ENCODE results near the gene PPARGC1A.

PPARGC1A gene

DNA sequence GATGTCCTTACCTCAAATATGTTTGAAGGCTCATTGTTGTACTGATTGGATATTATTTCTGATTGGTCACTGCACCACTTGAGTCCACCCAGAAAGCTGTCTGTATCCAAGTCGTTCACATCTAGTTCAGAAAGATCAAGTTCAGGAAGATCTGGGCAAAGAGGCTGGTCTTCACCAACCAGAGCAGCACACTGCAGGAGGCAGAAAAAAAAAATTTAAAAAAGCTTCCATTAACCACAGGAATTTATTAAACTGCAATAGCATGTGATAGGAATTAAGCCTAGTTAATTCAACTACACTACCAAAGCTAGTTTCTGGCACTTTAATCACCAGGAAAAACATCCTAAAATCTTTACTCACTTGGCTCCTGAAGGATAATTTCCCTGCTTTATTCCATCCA lies 5.1 kb downstream of the PPARGC1A start:
- in situ Hi-C loops (cut with MboI; ENCODE audit: low pct_unique_long_range_greater_than_20kb, low sequenced_read_pairs): no loop called here
- no peak for DNase-seq

DNA sequence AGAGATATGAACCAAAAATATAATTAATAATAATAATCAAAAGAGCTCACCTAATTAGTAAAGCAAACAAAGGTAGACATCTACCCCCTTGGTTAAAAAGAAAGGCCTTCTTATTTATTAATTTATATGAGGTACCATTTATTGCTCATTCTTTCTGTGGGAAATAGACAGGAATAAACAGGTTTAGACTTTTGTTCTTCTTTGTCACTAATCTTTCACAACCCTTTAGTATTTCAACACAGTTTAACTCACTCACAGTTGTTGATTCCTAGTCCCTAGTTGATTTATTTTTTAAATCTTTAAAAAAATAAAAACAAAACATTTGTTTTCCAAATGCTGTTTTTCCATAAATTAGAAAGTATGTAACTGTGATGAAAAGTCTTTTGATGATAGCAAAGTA lies 5.6 kb downstream of the PPARGC1A start:
- no peak for DNase-seq
- in situ Hi-C loops (cut with MboI; ENCODE audit: low pct_unique_long_range_greater_than_20kb, low sequenced_read_pairs): no loop called here

DNA sequence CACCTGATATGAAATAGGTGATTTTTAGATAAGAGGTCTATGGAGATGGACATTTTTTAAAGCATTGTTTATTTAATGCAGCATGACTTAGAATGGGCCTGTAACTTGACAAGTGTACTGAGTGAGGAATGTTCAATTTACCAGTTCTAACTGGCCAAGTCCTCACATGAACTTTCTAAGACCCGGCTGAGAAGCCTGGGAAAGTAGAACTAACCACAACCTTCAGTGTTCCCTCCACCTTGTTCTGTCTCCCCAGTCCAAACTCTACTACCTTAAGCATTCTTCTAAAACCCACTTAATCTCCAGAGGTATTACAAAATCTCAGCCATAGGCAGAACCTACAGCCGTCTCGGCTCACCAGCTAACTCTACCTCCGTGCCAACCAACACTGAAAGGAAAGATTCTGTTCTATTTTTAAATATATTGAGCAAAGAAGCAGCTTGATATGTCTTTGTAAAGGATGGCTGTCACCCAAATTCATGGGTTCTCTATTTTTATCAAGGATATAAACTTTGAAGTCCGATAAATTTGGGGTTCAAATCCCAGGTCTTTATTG lies 6.8 kb downstream of the PPARGC1A start:
- in situ Hi-C loops (cut with MboI; ENCODE audit: low pct_unique_long_range_greater_than_20kb, low sequenced_read_pairs): no loop called here
- DNase-seq: no peak

DNA sequence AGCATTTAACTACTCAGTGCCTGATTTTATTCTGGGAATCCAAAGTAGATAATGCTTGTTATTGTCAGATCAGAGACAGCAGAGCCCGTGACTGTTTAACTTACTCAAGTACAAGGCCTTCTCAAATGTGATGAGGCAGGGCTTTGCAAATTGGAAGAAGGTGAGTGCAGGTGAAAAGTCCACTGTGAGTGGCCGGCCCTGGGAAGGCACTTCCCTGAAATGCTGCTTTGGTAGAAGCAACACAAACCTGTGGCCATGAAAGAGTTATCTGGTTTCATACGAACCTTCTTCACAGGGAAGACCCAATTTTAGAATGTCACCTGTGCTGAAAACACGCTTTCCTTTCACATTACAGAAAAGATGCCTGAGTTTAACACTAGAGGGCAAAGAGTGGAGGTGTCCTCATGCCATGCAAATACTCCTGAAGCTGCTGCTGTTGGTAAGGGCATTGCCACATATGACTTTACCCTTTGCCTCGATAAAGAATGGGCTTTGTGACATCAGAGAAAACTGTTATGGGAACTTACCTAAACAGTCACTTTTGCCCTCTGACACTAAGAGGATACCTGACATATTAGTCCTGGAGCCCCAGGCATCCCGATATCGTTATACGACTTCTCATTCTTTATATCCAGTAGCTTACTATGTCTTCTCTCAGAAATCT lies 8.0 kb downstream of the PPARGC1A start:
- in situ Hi-C loops (cut with MboI; ENCODE audit: low pct_unique_long_range_greater_than_20kb, low sequenced_read_pairs): no loop called here

DNA sequence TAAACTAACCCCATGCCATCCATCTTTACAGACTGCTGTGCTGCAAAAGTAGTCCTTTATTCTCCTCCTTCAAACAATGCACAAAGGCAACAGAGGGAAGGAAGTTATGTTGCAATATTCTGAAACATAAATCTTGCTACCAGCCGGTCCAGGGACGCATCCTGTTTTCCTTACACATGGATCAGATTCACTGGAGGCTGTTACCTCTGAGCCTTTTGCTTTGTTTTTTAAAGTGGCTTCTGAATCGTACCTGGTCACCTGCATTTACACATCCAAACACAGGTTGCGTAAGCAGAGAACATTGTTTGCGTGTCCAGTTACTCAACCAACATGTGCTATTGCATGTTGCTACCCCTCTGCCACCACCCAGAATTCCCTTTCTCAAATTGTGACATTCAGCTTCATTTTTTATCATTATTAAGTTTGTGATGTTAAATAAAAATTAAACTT lies 8.8 kb downstream of the PPARGC1A start:
- in situ Hi-C loops (cut with MboI; ENCODE audit: low pct_unique_long_range_greater_than_20kb, low sequenced_read_pairs): no loop called here
- no peak for DNase-seq

More for the DNA sequence above, 8.0 kb downstream of the PPARGC1A start:
- DNase-seq: no peak

DNA sequence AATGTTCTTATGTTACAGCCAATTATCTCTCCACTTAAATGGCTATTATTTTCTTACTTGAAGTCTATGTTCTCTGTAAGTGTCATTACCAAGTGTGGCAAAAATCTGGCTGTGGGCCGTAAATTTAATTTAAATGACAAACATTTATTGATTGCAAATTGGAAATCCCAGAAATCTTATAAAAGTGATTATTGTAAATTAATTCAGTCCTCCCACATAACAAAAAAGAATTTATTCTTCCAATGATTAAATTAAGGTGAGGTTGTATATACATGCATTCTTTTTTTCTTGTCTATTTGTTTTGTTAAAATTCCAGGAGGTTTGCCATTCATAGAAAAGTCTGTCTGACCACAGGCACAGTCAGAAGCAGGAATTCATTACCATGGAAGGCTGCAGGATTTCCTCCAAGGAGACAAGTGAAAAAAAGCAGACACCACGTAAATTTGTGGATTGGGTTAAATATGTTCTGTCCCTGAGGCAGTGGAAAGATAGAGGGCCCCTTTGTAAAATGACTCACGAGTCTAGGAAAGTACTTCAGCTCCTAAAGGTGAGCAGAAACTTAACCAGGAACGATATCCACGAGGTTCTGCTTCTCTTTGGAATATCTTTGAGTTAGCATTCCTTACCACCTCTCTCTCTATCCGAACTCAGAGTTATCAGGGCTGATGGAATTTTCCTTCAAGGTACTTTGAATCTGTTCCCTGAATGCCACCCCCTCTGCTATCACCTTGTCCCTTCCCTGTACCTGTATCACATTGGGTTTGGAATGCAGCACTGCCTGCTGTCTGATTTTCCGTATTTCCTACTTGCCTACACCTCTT lies 10.7 kb downstream of the PPARGC1A start:
- DNase-seq: no peak
- in situ Hi-C loops (cut with MboI; ENCODE audit: low pct_unique_long_range_greater_than_20kb, low sequenced_read_pairs): no loop called here

DNA sequence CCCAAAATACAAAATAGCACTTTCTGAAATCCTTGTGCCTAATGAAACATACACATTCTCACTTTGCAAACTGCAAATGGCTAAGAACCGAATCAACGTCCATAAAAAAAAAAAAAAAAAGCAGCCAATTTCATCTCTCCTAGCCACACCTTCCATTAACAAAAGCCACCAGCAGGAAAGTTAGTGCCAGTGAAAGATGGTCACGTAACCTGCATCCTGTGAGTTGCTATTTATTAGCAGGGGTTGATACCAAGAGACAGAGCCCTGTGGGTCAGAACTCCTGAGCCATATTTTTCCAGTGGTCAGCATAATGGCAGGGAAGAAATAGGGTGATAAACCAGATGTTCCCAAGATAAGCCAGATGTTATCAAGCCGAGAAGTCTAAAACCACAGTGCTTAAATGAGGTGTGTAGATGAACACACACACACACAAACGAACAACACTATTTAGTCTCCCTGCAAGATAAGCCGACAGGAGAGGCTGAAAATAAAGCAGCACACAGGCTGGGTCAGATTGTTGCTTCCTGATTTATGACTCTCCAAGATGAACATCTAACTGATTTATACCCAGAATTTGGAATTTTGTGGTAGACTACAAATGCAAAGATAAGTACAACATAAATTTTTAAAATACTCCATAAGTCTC lies 11.5 kb downstream of the PPARGC1A start:
- no peak for DNase-seq
- in situ Hi-C loops (cut with MboI; ENCODE audit: low pct_unique_long_range_greater_than_20kb, low sequenced_read_pairs): no loop called here

DNA sequence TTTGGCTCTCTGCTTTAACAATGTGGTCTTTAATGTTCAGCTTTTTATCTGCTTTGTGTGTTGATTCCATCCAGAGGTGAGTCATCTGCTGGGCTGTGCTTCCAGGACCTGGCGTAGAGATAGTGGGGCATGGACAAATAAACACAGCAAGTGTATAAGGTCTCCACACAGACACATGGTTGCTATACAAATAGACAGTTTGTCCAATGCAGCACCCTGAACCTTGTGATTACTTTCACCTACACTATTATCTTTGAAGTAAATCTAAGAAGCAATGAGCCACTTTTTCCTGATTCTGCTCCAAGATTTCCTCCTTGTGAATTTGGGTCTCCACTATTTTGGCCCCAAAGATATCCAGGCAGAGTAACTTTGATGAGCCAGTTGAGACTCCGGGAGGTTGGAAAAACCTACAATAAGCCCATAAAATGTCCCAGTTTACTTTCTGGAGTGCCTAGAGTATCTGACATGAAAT lies 12.1 kb downstream of the PPARGC1A start:
- DNase-seq: no peak
- in situ Hi-C loops (cut with MboI; ENCODE audit: low pct_unique_long_range_greater_than_20kb, low sequenced_read_pairs): no loop called here

DNA sequence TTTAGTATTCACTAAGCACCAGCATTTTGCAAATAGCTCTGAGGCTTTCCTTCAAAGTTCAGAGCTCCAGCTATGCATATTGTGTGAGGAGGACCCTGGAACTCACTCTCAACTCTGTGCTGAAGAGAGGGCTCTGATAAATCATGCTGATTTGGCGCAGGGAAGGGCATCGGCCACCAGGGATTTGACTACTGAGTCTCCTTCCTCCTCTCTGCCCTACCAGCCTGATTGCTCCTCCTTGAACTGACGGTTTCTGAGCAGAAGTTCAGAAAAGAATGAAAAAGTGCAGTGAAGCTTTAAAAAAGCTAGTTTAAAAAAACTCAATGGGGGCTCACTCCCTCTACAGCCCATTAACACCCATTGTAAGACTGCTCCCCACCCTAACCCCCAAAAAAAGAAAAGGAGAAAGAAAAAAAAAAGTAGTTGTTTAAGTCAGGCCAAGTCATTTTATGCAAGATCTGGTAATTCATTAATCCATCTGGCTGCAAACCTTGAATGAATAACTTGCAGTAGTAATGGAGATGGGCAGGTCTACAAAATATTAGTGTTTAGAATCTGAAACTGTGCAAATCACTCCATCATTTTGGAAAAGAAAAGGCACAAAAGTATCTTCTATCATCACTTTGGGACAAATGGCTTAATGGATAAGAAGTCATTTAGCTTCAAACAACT lies 13.3 kb downstream of the PPARGC1A start:
- DNase-seq: no peak
- in situ Hi-C loops (cut with MboI; ENCODE audit: low pct_unique_long_range_greater_than_20kb, low sequenced_read_pairs): no loop called here

DNA sequence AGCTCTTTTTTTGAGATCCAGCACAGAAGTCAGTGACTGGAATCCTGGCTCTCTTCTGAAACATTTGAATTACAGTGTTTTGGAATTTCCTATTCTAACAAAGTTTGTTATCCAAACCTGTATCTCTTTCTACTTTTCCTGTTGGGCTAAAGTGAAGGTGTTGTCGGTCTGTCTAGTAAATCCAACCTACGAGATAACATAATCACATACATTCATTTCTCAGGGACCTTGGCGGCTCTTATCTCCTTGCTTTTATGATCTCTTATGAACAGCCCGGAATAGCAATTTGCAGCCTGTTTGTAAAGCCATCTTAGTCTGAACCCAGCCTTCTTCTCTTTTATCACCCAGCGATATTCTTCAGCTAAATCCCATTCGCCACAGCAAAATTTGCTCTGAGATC lies 14.5 kb downstream of the PPARGC1A start:
- DNase-seq: no peak
- in situ Hi-C loops (cut with MboI; ENCODE audit: low pct_unique_long_range_greater_than_20kb, low sequenced_read_pairs): no loop called here

DNA sequence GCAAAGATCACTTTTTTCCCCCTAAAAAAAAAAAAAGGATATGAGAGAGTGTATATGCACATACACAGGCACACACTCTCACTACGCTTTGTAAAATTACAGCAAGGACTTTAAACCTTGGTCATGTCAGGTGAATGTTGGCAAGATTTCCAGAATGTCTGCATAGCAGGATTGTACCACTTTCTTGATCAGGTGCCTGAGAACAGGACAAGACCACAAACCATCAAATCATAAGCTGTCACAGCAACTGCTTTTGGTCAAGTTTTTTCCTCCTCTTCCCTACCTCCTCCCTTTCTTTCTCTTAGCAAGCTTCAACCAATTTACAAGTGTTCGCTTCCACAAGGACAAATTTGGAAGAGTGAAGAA lies 15.3 kb downstream of the PPARGC1A start:
- no peak for DNase-seq
- in situ Hi-C loops (cut with MboI; ENCODE audit: low pct_unique_long_range_greater_than_20kb, low sequenced_read_pairs): no loop called here

DNA sequence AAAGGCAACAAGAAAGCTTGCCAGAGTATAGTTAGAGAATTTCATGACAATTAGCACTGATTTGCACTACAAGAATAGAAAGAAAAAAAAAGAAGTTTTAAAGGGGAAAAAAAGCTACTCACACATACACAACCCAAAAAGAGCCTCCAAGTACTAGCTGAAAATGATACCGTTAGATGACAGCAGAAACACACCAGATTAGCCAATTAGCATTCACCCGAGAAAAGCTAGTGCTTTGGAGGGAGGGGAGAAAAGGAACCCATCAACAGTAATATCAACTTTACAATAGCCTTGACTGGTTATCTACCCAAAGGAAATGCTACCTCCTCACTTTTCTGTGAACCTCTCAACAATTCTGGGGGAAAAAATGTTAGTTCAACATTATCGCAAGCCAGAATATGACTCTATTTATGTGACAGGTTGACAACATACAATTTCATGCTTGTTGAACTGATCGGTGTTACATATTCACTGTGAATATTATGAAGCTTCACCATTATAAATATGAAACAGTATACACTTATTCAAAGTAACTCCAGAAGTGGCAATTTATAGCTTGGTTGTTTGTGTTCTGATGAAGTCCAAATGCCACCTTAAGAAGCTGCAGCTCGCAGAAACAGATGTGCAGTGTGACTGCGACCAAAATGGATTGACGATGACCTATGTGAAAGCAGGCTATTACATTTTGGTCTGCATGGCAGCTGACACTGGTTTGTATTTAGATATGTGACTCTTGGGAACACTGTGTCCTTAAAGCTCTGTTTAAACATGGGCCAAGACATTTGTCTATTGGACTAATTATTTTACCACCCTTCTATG lies 15.9 kb downstream of the PPARGC1A start:
- in situ Hi-C loops (cut with MboI; ENCODE audit: low pct_unique_long_range_greater_than_20kb, low sequenced_read_pairs): no loop called here
- no peak for DNase-seq

DNA sequence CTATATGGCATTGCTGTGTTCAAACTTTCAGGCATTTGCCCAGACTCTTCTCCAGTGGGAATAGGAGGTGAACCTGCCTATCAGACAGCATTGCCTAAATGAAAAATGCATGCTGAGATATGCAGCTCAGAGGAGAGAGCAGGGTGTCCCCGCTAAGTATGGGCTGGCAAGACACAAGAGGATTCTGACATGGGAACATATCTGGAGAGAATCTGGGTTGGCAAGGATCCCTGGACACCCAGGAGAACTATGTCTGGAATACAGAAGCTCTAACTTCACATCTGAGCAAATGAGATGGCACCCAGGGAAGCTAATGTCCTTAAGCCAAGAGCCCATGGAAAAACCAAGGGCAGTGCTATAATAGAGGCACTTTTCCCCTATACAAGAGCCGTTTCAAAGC lies 18.4 kb downstream of the PPARGC1A start:
- in situ Hi-C loops (cut with MboI; ENCODE audit: low pct_unique_long_range_greater_than_20kb, low sequenced_read_pairs): no loop called here
- no peak for DNase-seq

DNA sequence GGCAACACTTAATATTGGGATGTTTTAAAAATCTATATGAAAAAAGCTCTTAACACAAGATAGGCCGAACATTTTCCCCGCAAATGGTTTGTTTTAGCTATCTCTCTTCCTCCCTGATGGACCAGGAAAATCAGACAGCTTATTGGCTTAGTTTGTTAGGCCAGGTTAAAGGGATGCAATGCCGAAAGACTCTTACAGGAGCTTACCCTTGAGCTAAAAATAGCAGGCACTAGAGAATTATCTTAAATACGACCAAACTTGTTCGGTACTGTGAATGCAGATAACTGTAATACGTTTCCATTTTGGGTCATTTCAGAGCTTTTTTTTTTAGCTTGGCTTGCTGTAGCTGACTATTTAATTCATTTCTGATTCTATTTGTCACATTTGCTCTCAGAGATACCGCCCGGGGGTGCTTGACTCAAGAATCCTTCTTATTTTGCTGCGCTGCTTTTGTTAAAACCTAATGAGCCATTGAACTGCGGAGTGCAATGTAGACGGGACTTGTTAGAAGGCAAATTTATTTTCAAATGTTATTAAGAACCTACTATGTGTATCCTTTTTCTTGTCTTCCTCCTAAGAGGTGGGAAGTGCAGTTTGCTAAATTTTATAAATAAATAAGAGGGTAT lies 23.3 kb downstream of the PPARGC1A start:
- DNase-seq: no peak
- in situ Hi-C loops (cut with MboI; ENCODE audit: low pct_unique_long_range_greater_than_20kb, low sequenced_read_pairs): no loop called here

DNA sequence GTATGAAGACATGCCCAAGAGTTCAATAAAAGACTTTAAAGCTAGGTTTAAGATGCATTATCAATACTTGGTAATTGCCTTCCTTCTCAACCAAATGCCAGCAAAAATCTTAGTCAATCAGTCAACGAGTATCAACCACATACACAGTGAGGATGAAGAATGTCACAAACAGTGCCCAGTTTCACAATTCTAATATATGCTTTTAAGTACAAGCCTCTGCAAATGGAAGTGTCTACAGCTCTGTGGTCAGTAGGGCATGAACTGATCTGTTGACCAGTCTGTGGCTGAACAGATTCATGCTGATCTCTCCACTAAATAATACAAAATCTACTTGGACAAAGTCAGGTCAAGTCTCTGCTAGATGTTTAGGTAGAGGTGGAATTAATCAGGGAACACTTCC lies 27.9 kb downstream of the PPARGC1A start:
- in situ Hi-C loops (cut with MboI; ENCODE audit: low pct_unique_long_range_greater_than_20kb, low sequenced_read_pairs): no loop called here
- DNase-seq: no peak

DNA sequence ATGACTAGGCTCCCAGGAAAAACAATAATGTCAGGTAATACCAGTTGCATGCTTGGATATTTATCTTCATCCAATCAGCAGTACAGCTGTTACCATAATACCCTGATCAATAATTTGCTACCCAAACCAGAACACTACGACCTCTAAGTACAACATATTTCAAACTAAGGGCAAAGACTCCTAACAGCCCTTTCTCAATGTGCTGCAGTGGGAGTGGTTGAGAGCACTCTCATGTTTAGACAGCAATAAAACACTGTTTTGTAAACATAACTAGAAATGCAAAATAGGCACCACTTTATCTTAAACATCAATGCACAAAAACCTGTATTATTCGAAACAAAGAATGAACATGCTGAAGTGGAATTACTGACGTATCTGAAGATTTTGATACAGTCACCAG lies 28.9 kb downstream of the PPARGC1A start:
- in situ Hi-C loops (cut with MboI; ENCODE audit: low pct_unique_long_range_greater_than_20kb, low sequenced_read_pairs): no loop called here
- no peak for DNase-seq

DNA sequence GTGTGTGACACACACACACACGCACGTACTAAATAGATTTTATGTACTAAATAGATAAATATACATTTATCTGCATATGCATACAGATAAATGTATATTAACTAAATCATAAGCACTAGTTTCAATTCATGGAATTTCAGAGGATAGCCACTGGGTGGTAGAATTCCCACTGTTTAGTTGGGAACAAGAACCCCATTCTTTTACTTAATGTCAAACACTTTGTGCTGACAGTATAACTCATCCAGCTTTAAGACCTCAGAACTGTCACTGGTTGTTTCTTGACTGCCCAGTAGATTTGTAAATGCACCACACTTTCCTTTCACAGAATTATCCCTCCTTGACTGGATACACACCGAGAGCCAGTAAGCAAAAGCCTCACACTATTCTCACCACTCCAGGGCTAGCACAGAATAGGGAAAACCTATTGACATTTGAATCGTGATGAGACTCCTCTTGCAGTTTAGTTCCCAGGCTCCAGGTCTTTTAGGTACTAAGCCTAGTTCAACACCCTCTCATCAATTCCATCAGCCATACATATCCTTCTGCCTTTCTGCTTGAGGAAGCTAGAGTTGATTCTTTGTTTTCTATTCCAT lies 32.4 kb downstream of the PPARGC1A start:
- no peak for DNase-seq
- in situ Hi-C loops (cut with MboI; ENCODE audit: low pct_unique_long_range_greater_than_20kb, low sequenced_read_pairs): no loop called here

DNA sequence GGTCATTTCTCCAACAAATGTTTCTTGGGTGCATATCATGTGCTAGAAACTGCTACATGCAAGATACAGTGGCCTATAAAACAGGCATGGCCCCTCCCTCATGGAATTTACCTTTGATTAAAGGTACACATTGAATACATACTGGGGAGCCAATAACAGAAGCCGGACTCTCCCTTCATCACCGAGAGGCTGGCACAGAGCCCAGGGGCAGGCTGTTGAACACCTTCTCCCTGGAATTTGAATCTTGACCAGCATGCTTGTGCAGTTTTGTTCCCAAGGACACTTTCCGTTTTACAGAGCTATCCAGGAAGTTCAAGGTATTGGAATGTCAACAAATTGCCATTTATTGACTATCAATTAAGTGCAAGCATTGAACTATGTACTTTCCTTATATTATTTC lies 33.2 kb downstream of the PPARGC1A start:
- DNase-seq: no peak
- in situ Hi-C loops (cut with MboI; ENCODE audit: low pct_unique_long_range_greater_than_20kb, low sequenced_read_pairs): no loop called here

All from KBM-7 (cell line).